OCI-LY7 (cell line): Measurements from ENCODE around the gene CMIP.

Experiments
- CTCF ChIP-seq: fragments of 200-600 bp; sonication (generic); conservative IDR thresholded peaks from 2 replicates; pipeline ENCODE4 v1.5.1; 2014; ENCODE audit warnings: mild to moderate bottlenecking, antibody characterized with exemption, low read length, moderate library complexity, mixed read lengths
- EZH2phosphoT487 ChIP-seq: fragments of 200-600 bp; sonication (generic); IDR thresholded peaks from 2 replicates; pipeline ENCODE4 v1.6.1; 2018; ENCODE audit warnings: low read depth, borderline replicate concordance, mild to moderate bottlenecking, mixed run types, antibody characterized with exemption, low read length, moderate library complexity, mixed read lengths

- TF ChIP-seq CTCF (no peak), EZH2phosphoT487 (no peak)
These were observed 170.2 kb downstream of the CMIP start for GRCh38 chr16:81614654-81615359.
